Liver (tissue), 3 donors: ENCODE results near the gene FIBCD1.

Experiments
- FOXA1 ChIP-seq: IDR thresholded peaks from 2 replicates; pipeline ENCODE4 v1.6.1; 2016; ENCODE audit warnings: antibody characterized with exemption
- RAD21 ChIP-seq, 2 donors: IDR thresholded peaks; 2 replicates each; pipeline ENCODE4 v1.6.1; 2016; ENCODE audit warnings: antibody characterized with exemption in 2 of 2, mild to moderate bottlenecking in 2 of 2
- TAF1 ChIP-seq: conservative IDR thresholded peaks from 2 replicates; pipeline ENCODE4 v1.6.1; 2016; ENCODE audit warnings: antibody characterized with exemption, mild to moderate bottlenecking
- YY1 ChIP-seq: IDR thresholded peaks from 2 replicates; pipeline ENCODE4 v1.6.1; 2016; ENCODE audit warnings: antibody characterized with exemption, mild to moderate bottlenecking
- TF ChIP-seq, protein P1 (sequence below): IDR thresholded peaks from 2 replicates; pipeline ENCODE4 v1.6.1; 2016; ENCODE audit warnings: antibody characterized with exemption, mild to moderate bottlenecking
- TF ChIP-seq, protein P2 (sequence below): fragments of 150-350 bp; IDR thresholded peaks from 2 replicates; pipeline ENCODE4 v1.5.1; 2017; ENCODE audit warnings: improper control_type of control experiment, low read depth, low read length; ENCODE audit not compliant: missing input control
- donor health status: healthy.
- donor health status: healthy.

DNA sequence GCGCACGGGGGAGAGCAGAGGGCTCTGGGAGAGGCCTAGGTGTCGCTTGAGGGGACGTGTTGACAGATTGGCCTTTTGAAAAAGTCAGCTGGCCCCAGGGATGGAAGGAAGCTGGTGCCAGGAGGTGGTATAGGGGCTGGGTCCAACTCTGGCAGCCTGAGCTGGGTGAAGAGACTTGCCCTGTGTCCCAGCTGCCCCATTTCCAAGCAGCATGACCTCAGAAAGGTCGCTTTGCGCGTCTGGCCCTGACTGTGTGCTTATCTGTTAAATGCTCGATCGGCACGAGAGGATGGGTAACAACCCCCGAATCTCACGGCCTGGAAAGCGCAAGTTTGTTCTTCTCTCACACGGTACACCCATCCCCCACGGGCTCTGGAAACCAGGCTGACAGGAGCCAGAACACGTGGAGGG is 38.8 kb upstream of the FIBCD1 start:
- TF ChIP-seq RAD21 (IDR thresholded peaks at IDR 0.05) (no peak), YY1 (no peak), FOXA1 (no peak), TAF1 (no peak)
- TF ChIP-seq, protein P1, sequence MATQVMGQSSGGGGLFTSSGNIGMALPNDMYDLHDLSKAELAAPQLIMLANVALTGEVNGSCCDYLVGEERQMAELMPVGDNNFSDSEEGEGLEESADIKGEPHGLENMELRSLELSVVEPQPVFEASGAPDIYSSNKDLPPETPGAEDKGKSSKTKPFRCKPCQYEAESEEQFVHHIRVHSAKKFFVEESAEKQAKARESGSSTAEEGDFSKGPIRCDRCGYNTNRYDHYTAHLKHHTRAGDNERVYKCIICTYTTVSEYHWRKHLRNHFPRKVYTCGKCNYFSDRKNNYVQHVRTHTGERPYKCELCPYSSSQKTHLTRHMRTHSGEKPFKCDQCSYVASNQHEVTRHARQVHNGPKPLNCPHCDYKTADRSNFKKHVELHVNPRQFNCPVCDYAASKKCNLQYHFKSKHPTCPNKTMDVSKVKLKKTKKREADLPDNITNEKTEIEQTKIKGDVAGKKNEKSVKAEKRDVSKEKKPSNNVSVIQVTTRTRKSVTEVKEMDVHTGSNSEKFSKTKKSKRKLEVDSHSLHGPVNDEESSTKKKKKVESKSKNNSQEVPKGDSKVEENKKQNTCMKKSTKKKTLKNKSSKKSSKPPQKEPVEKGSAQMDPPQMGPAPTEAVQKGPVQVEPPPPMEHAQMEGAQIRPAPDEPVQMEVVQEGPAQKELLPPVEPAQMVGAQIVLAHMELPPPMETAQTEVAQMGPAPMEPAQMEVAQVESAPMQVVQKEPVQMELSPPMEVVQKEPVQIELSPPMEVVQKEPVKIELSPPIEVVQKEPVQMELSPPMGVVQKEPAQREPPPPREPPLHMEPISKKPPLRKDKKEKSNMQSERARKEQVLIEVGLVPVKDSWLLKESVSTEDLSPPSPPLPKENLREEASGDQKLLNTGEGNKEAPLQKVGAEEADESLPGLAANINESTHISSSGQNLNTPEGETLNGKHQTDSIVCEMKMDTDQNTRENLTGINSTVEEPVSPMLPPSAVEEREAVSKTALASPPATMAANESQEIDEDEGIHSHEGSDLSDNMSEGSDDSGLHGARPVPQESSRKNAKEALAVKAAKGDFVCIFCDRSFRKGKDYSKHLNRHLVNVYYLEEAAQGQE, result no peak
- TF ChIP-seq, protein P2, sequence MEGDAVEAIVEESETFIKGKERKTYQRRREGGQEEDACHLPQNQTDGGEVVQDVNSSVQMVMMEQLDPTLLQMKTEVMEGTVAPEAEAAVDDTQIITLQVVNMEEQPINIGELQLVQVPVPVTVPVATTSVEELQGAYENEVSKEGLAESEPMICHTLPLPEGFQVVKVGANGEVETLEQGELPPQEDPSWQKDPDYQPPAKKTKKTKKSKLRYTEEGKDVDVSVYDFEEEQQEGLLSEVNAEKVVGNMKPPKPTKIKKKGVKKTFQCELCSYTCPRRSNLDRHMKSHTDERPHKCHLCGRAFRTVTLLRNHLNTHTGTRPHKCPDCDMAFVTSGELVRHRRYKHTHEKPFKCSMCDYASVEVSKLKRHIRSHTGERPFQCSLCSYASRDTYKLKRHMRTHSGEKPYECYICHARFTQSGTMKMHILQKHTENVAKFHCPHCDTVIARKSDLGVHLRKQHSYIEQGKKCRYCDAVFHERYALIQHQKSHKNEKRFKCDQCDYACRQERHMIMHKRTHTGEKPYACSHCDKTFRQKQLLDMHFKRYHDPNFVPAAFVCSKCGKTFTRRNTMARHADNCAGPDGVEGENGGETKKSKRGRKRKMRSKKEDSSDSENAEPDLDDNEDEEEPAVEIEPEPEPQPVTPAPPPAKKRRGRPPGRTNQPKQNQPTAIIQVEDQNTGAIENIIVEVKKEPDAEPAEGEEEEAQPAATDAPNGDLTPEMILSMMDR, result no peak
